ENCODE measurements around the gene WDPCP.

WDPCP gene

DNA sequence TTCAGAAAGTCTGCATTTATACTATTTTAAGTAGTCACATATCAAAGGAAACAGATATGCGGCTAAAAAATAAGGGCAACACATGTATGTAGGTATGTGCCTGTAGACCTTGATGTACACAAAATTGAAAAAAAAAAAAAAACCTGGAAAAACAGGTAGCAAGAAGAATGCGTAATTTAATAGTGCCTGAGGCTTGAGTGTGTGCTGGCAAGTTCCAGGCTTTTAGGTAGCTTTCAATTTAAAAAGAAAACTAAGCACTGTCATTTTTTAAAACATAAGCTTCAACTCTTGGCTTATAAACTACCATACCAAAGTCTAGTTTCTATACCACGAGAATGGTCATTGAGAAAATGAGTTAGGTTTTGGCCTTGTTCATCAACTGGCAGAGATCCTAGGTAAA, 465.4 kb downstream of the WDPCP start:
- Histone ChIP-seq H3K9me3 (ENCODE audit: control insufficient read depth, low read length) (peaks cover 4% of the 10 kb centered on the region), H3K4me1 (ENCODE audit: control insufficient read depth, insufficient read depth, low read depth, low read length) (no peaks in the 10 kb centered on the region), H2BK15ac (ENCODE audit: low read depth, poor library complexity, severe bottlenecking) (no peak overlapping the region), H2AFZ (ENCODE audit: low read depth, low read length) (no peak overlapping the region), H4K91ac (ENCODE audit: low read length) (no peak overlapping the region), H3K4me2 (ENCODE audit: low read length, poor library complexity, severe bottlenecking) (no peak overlapping the region), H3K18ac (ENCODE audit: low read depth in 1 of 2, low read length in 2 of 2) (no peak overlapping the region), H3K23ac (ENCODE audit: low read length in 2 of 2) (no peak overlapping the region), H4K8ac (ENCODE audit: low read length) (no peak overlapping the region), H3K79me1 (replicated peaks; ENCODE audit: low read length, poor library complexity, severe bottlenecking) (no peaks in the 10 kb centered on the region), H3K4ac (ENCODE audit: low read depth in 1 of 2, low read length in 2 of 2) (no peak overlapping the region), H3K4me3 (ENCODE audit: insufficient read depth in 1 of 2, low read depth in 1 of 2, low read length in 2 of 2) (no peak overlapping the region), H2BK120ac (ENCODE audit: low read depth, low read length) (no peak overlapping the region), H3K27ac (ENCODE audit: low read length, poor library complexity, severe bottlenecking) (no peak overlapping the region), H3K9ac (ENCODE audit: low read length) (no peak overlapping the region), H2BK12ac (ENCODE audit: low read length in 2 of 2) (no peak overlapping the region), H2AK5ac (ENCODE audit: low read length, severe bottlenecking) (no peak overlapping the region), H3K27me3 (ENCODE audit: control insufficient read depth in 1 of 2, insufficient read depth in 1 of 2, low read length in 2 of 2) (no peaks in the 10 kb centered on the region), H3K36me3 (ENCODE audit: control insufficient read depth in 1 of 2, insufficient read depth in 2 of 2, low read depth in 1 of 2, low read length in 2 of 2) (no peaks in the 10 kb centered on the region), H3K14ac (ENCODE audit: low read length in 2 of 2) (no peak overlapping the region), H2BK5ac (ENCODE audit: low read depth, low read length, poor library complexity, severe bottlenecking) (no peak overlapping the region)
- no peak for DNase-seq
- 100% methylated on average over 2 of the region's 3 CpGs for WGBS

- peaks cover 4% of the 10 kb centered on the region for H3K9me3 ChIP-seq (ENCODE audit: control insufficient read depth, low read length)
- H3K27ac ChIP-seq (ENCODE audit: low read length, poor library complexity, severe bottlenecking): no peak overlapping the region
- no peak overlapping the region for H3K4me3 ChIP-seq (ENCODE audit: insufficient read depth in 1 of 2, low read depth in 1 of 2, low read length in 2 of 2)
- H3K4ac ChIP-seq (ENCODE audit: low read depth in 1 of 2, low read length in 2 of 2): no peak overlapping the region
- H2BK12ac ChIP-seq (ENCODE audit: low read length in 2 of 2): no peak overlapping the region
- H3K27me3 ChIP-seq (ENCODE audit: control insufficient read depth in 1 of 2, insufficient read depth in 1 of 2, low read length in 2 of 2): no peaks in the 10 kb centered on the region
- WGBS: 97% methylated on average over 3 of the region's 5 CpGs
- no peaks in the 10 kb centered on the region for H3K79me1 ChIP-seq (replicated peaks; ENCODE audit: low read length, poor library complexity, severe bottlenecking)
- no peak overlapping the region for H2BK15ac ChIP-seq (ENCODE audit: low read depth, poor library complexity, severe bottlenecking)
- no peak overlapping the region for H2AFZ ChIP-seq (ENCODE audit: low read depth, low read length)
- no peak overlapping the region for H3K18ac ChIP-seq (ENCODE audit: low read depth in 1 of 2, low read length in 2 of 2)
- no peak overlapping the region for H2BK120ac ChIP-seq (ENCODE audit: low read depth, low read length)
- H4K8ac ChIP-seq (ENCODE audit: low read length): no peak overlapping the region
- no peak overlapping the region for H2AK5ac ChIP-seq (ENCODE audit: low read length, severe bottlenecking)
- no peaks in the 10 kb centered on the region for H3K36me3 ChIP-seq (ENCODE audit: control insufficient read depth in 1 of 2, insufficient read depth in 2 of 2, low read depth in 1 of 2, low read length in 2 of 2)
- no peak overlapping the region for H3K23ac ChIP-seq (ENCODE audit: low read length in 2 of 2)
- no peak for DNase-seq
- H4K91ac ChIP-seq (ENCODE audit: low read length): no peak overlapping the region
- H2BK5ac ChIP-seq (ENCODE audit: low read depth, low read length, poor library complexity, severe bottlenecking): no peak overlapping the region
- no peak overlapping the region for H3K14ac ChIP-seq (ENCODE audit: low read length in 2 of 2)
- no peak overlapping the region for H3K9ac ChIP-seq (ENCODE audit: low read length)
- no peak overlapping the region for H3K4me2 ChIP-seq (ENCODE audit: low read length, poor library complexity, severe bottlenecking)
- no peaks in the 10 kb centered on the region for H3K4me1 ChIP-seq (ENCODE audit: control insufficient read depth, insufficient read depth, low read depth, low read length)
These were observed 467.0 kb downstream of the WDPCP start for GRCh38 chr2:63121055-63121834.

GRCh38 chr2:63118821-63119220, 469.5 kb downstream of the WDPCP start:
- H3K4me3 ChIP-seq (ENCODE audit: insufficient read depth in 1 of 2, low read depth in 1 of 2, low read length in 2 of 2): no peak overlapping the region
- H2AK5ac ChIP-seq (ENCODE audit: low read length, severe bottlenecking): no peak overlapping the region
- no peak overlapping the region for H3K18ac ChIP-seq (ENCODE audit: low read depth in 1 of 2, low read length in 2 of 2)
- no peak overlapping the region for H4K8ac ChIP-seq (ENCODE audit: low read length)
- H3K9me3 ChIP-seq (ENCODE audit: control insufficient read depth, low read length): peaks cover 9% of the 10 kb centered on the region
- no peak overlapping the region for H3K4ac ChIP-seq (ENCODE audit: low read depth in 1 of 2, low read length in 2 of 2)
- no peak overlapping the region for H3K4me2 ChIP-seq (ENCODE audit: low read length, poor library complexity, severe bottlenecking)
- H4K91ac ChIP-seq (ENCODE audit: low read length): no peak overlapping the region
- no peak overlapping the region for H2BK15ac ChIP-seq (ENCODE audit: low read depth, poor library complexity, severe bottlenecking)
- no peak overlapping the region for H2BK120ac ChIP-seq (ENCODE audit: low read depth, low read length)
- no peaks in the 10 kb centered on the region for H3K4me1 ChIP-seq (ENCODE audit: control insufficient read depth, insufficient read depth, low read depth, low read length)
- no peak overlapping the region for H3K23ac ChIP-seq (ENCODE audit: low read length in 2 of 2)
- H3K79me1 ChIP-seq (replicated peaks; ENCODE audit: low read length, poor library complexity, severe bottlenecking): no peaks in the 10 kb centered on the region
- WGBS: 90% methylated on average over 2 of the region's 2 CpGs
- H3K27ac ChIP-seq (ENCODE audit: low read length, poor library complexity, severe bottlenecking): no peak overlapping the region
- H3K27me3 ChIP-seq (ENCODE audit: control insufficient read depth in 1 of 2, insufficient read depth in 1 of 2, low read length in 2 of 2): no peaks in the 10 kb centered on the region
- H3K14ac ChIP-seq (ENCODE audit: low read length in 2 of 2): no peak overlapping the region
- no peak overlapping the region for H2AFZ ChIP-seq (ENCODE audit: low read depth, low read length)
- H3K36me3 ChIP-seq (ENCODE audit: control insufficient read depth in 1 of 2, insufficient read depth in 2 of 2, low read depth in 1 of 2, low read length in 2 of 2): no peaks in the 10 kb centered on the region
- H2BK5ac ChIP-seq (ENCODE audit: low read depth, low read length, poor library complexity, severe bottlenecking): no peak overlapping the region
- no peak for DNase-seq
- H3K9ac ChIP-seq (ENCODE audit: low read length): no peak overlapping the region
- no peak overlapping the region for H2BK12ac ChIP-seq (ENCODE audit: low read length in 2 of 2)

DNA sequence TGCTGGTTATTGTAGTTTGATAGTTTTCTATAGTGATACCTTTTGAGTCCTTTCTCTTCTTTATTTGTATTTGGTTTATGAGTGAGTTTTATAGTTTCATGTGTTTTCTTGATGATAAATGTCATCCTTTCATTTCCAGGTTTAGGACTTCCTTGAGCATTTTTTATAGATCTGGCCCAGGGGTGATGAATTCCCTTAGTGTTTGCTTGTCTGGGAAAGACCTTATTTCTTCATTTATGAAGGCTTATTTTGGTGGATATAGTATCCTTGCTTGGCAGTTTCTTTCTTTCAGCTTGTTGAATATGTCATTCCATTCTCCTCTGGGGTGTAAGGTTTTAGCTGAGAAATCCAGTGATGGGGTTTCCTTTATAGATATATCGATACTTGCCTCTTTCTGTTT, 483.8 kb downstream of the WDPCP start:
- WGBS: 91% methylated on average over 1 of the region's 1 CpG
- no peak overlapping the region for H3K4me2 ChIP-seq (ENCODE audit: low read length, poor library complexity, severe bottlenecking)
- no peak overlapping the region for H3K9ac ChIP-seq (ENCODE audit: low read length)
- no peak overlapping the region for H3K4ac ChIP-seq (ENCODE audit: low read depth in 1 of 2, low read length in 2 of 2)
- no peak overlapping the region for H2BK12ac ChIP-seq (ENCODE audit: low read length in 2 of 2)
- no peak overlapping the region for H4K8ac ChIP-seq (ENCODE audit: low read length)
- no peaks in the 10 kb centered on the region for H3K4me1 ChIP-seq (ENCODE audit: control insufficient read depth, insufficient read depth, low read depth, low read length)
- no peak overlapping the region for H3K4me3 ChIP-seq (ENCODE audit: insufficient read depth in 1 of 2, low read depth in 1 of 2, low read length in 2 of 2)
- no peaks in the 10 kb centered on the region for H3K27me3 ChIP-seq (ENCODE audit: control insufficient read depth in 1 of 2, insufficient read depth in 1 of 2, low read length in 2 of 2)
- H3K27ac ChIP-seq (ENCODE audit: low read length, poor library complexity, severe bottlenecking): no peak overlapping the region
- no peak overlapping the region for H2AFZ ChIP-seq (ENCODE audit: low read depth, low read length)
- no peaks in the 10 kb centered on the region for H3K36me3 ChIP-seq (ENCODE audit: control insufficient read depth in 1 of 2, insufficient read depth in 2 of 2, low read depth in 1 of 2, low read length in 2 of 2)
- H2BK5ac ChIP-seq (ENCODE audit: low read depth, low read length, poor library complexity, severe bottlenecking): no peak overlapping the region
- H3K18ac ChIP-seq (ENCODE audit: low read depth in 1 of 2, low read length in 2 of 2): no peak overlapping the region
- no peaks in the 10 kb centered on the region for H3K79me1 ChIP-seq (replicated peaks; ENCODE audit: low read length, poor library complexity, severe bottlenecking)
- no peak overlapping the region for H4K91ac ChIP-seq (ENCODE audit: low read length)
- H2BK120ac ChIP-seq (ENCODE audit: low read depth, low read length): no peak overlapping the region
- no peak overlapping the region for H3K14ac ChIP-seq (ENCODE audit: low read length in 2 of 2)
- no peak overlapping the region for H2BK15ac ChIP-seq (ENCODE audit: low read depth, poor library complexity, severe bottlenecking)
- no peak for DNase-seq
- H2AK5ac ChIP-seq (ENCODE audit: low read length, severe bottlenecking): no peak overlapping the region
- H3K23ac ChIP-seq (ENCODE audit: low read length in 2 of 2): no peak overlapping the region
- peaks cover 51% of the 10 kb centered on the region for H3K9me3 ChIP-seq (ENCODE audit: control insufficient read depth, low read length)

Measured in mesenchymal stem cell (in vitro differentiated cells and primary cell).